B cell (primary cell): ENCODE data around the gene PLEKHM1. TPM values are rescaled to one million over a fixed set of nuclear protein-coding genes. Genes with fewer than 3 reads are reported as not detected.

Experiments used
- ATAC-seq: fragments of 200-7000 bp; cut with Tn5 transposase; one replicate; pipeline ENCODE4 v1.10.0; 2021; ENCODE audit warnings: low read depth, mild to moderate bottlenecking, moderate number of reproducible peaks, moderate library complexity
- CTCF ChIA-PET: fragments of 350-600 bp; sonication (Branson Sonifier 250); formaldehyde crosslinking; loops from one replicate; lab custom pipeline; 2021; ENCODE audit warnings: antibody characterized with exemption, inconsistent platforms; lab: Charles Lee
- POLR2A ChIA-PET: fragments of 350-600 bp; sonication (Branson Sonifier 250); formaldehyde crosslinking; loops from one replicate; lab custom pipeline; 2021; ENCODE audit warnings: antibody characterized with exemption; lab: Charles Lee
- DNase-seq: peaks from one replicate; pipeline ENCODE4 v3.0.0; 2013
- H2AFZ ChIP-seq: 2 replicates; pipeline ENCODE4 v1.6.1; 2012; ENCODE audit warnings: mild to moderate bottlenecking, low read depth, low read length; ENCODE audit not compliant: insufficient read depth, poor library complexity, severe bottlenecking
- H3K27ac ChIP-seq, 2 donors: 1 replicate in 1 of 2; 2 replicates in 1 of 2; pipeline ENCODE4 v1.5.1; 2012 to 2013; ENCODE audit warnings: low read length in 2 of 2, mild to moderate bottlenecking in 2 of 2, moderate library complexity in 1 of 2
- H3K27me3 ChIP-seq, 4 experiments: fragments of 200-600 bp in 1 of 4; sonication (generic) in 1 of 4; replicated peaks in 1 of 4; 1 replicate in 2 of 4; 2 replicates in 2 of 4; pipeline versions ENCODE4 v1.6.1 to v1.7.0; 2013 to 2016; ENCODE audit warnings: low read length in 3 of 4, mild to moderate bottlenecking in 2 of 4, mixed read lengths in 1 of 4, moderate library complexity in 1 of 4; ENCODE audit not compliant: insufficient read depth in 4 of 4, control insufficient read depth in 3 of 4; ENCODE audit errors: control extremely low read depth in 1 of 4
- H3K36me3 ChIP-seq, 2 experiments: replicated peaks in 1 of 2; 1 replicate in 1 of 2; 2 replicates in 1 of 2; pipeline versions ENCODE4 v1.6.1 to v1.7.1; 2013; ENCODE audit warnings: low read length in 1 of 2; ENCODE audit not compliant: insufficient read depth in 2 of 2, control insufficient read depth in 1 of 2; ENCODE audit errors: control extremely low read depth in 1 of 2, extremely low read depth in 1 of 2
- H3K4me1 ChIP-seq, 2 donors: fragments of 200-600 bp in 1 of 2; sonication (generic) in 1 of 2; 1 replicate in 1 of 2; 2 replicates in 1 of 2; pipeline versions ENCODE4 v1.5.1 to v1.6.1; 2013 to 2017; ENCODE audit warnings: low read length in 2 of 2; ENCODE audit not compliant: control insufficient read depth in 2 of 2, insufficient read depth in 2 of 2
- H3K4me2 ChIP-seq: replicated peaks from 2 replicates; pipeline ENCODE3; 2012; ENCODE audit warnings: mild to moderate bottlenecking, low read depth, low read length; ENCODE audit not compliant: poor library complexity, severe bottlenecking
- H3K4me3 ChIP-seq, 5 experiments: fragments of 200-600 bp in 1 of 5; sonication (generic) in 1 of 5; 1 replicate in 3 of 5; 2 replicates in 2 of 5; pipeline versions ENCODE4 v1.5.1 to v1.7.0; 2011 to 2016; ENCODE audit warnings: low read length in 4 of 5, mild to moderate bottlenecking in 4 of 5, low read depth in 2 of 5, control low read depth in 1 of 5, moderate library complexity in 1 of 5; ENCODE audit not compliant: insufficient read depth in 1 of 5; ENCODE audit errors: control extremely low read depth in 1 of 5, extremely low read depth in 1 of 5
- H3K79me2 ChIP-seq: fragments of 200-600 bp; sonication (generic); one replicate; pipeline ENCODE4 v1.6.0; 2016; ENCODE audit warnings: low read length; ENCODE audit not compliant: control insufficient read depth, insufficient read depth
- H3K9ac ChIP-seq: fragments of 200-600 bp; sonication (generic); 2 replicates; pipeline ENCODE4 v1.6.1; 2017; ENCODE audit warnings: mild to moderate bottlenecking, low read length, moderate library complexity
- H3K9me3 ChIP-seq, 3 donors: one replicate each; pipeline versions ENCODE4 v1.6.1 to v1.7.1; 2013; ENCODE audit warnings: low read length in 2 of 3; ENCODE audit not compliant: control insufficient read depth in 2 of 3, insufficient read depth in 1 of 3; ENCODE audit errors: control extremely low read depth in 1 of 3
- H4K20me1 ChIP-seq: 2 replicates; pipeline ENCODE4 v1.6.0; 2012; ENCODE audit warnings: mild to moderate bottlenecking, low read length; ENCODE audit not compliant: insufficient read depth, control insufficient read depth, poor library complexity, severe bottlenecking
- H3K27ac Mint-ChIP-seq: one replicate; pipeline ENCODE4 v1.8.0; 2021; ENCODE audit warnings: mixed read lengths
- H3K27me3 Mint-ChIP-seq: one replicate; pipeline ENCODE4 v1.8.0; 2021; ENCODE audit warnings: mixed read lengths
- H3K4me1 Mint-ChIP-seq: one replicate; pipeline ENCODE4 v1.8.0; 2021; ENCODE audit warnings: mixed read lengths
- H3K4me3 Mint-ChIP-seq: one replicate; pipeline ENCODE4 v1.8.0; 2021; ENCODE audit warnings: mixed read lengths
- H3K9me3 Mint-ChIP-seq: one replicate; pipeline ENCODE4 v1.8.0; 2022; ENCODE audit warnings: mixed read lengths; ENCODE audit not compliant: insufficient read depth
- EZH2 ChIP-seq: IDR thresholded peaks from 2 replicates; pipeline ENCODE4 v1.6.1; 2012; ENCODE audit warnings: borderline replicate concordance, low read depth, mild to moderate bottlenecking, moderate library complexity, low read length; ENCODE audit not compliant: insufficient read depth, poor library complexity, severe bottlenecking
- WGBS: methylation state at CpG from one replicate; pipeline ENCODE4 v1.1.5; 2013; ENCODE audit warnings: missing lambda C conversion rate; ENCODE audit not compliant: insufficient coverage; 5-methylcytosine and 5-hydroxymethylcytosine counted together
- intact Hi-C: fragments of 100-400 bp; cut with micrococcal nuclease; formaldehyde crosslinking; loops from one replicate; pipeline ENCODE4 v1.10.0; 2022
- polyA plus RNA-seq: library from polyadenylated mRNA; depleted of rRNA; stranded (reverse); fragments of >200 nt; gene quantifications from 2 replicates; pipeline ENCODE4 v1.2.3, GENCODE V29; 2012
- total RNA-seq, 2 donors: library from RNA; stranded (reverse); fragments of 120-200 nt in 1 of 2; gene quantifications; 1 replicate in 1 of 2; 2 replicates in 1 of 2; pipeline versions ENCODE4 v1.2.3 to v1.2.4, GENCODE V29; 2013 to 2022
- TF ChIP-seq, protein P1 (sequence below): fragments of 200-600 bp; IDR thresholded peaks from one replicate; pipeline ENCODE4 v1.8.0; 2022; ENCODE audit warnings: antibody characterized with exemption, mild to moderate bottlenecking

Gene PLEKHM1
- total and polyA plus RNA-seq, 2 donors (not counting 1 experiment from before 2014, with no cell fraction given) = 26.2 to 73.9 TPM

DNA sequence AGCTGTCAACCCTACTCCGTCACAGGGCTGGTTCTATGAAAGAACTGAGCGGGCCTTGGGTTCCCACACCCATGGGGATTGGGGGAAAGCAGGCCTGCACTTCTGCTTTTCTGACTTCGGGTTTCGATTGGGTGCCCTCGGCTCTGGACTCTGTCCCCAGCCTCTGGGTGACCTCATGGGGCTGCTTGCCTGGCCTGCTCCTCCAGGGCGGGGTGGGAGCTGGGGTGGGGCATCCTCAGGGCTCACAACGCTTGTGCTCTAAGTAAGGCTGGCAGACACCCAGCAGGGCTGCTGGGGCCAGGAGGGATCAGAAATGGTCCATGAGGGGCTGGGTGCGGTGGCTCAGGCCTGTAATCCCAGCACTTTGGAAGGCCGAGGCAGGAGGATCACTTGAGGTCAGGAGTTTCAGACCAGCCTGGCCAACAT, 77.0 kb downstream of the PLEKHM1 start:
- DNase-seq (peak; percentile 78), ATAC-seq (peak; percentile 78)
- H3K4me3 ChIP-seq = no peak overlapping the region
- H3K9me3 ChIP-seq = peaks cover 0 to 3% (median 0%) of the 10 kb centered on the region in 3 donors
- Mint-ChIP-seq H3K9me3 (no peaks in the 10 kb centered on the region), H3K4me1 (peaks cover 61% of the 10 kb centered on the region), H3K4me3 (peak overlapping the region; percentile 64), H3K27ac (peak overlapping the region; percentile 65), H3K27me3 (no peaks in the 10 kb centered on the region)
- WGBS = 29% methylated on average over 9 of the region's 9 CpGs
- CTCF ChIA-PET = interaction anchor here (0.7 to 9.3 kb wide), 7 partner anchors 12 to 436 kb away, joined by 3 to 71 read pairs (median 4); no protein-coding TSS in a partner anchor
- no peaks in the 10 kb centered on the region for H4K20me1 ChIP-seq
- POLR2A ChIA-PET = interaction anchor here (2.3 kb wide), 1 partner anchor 14 kb away, joined by 10 read pairs; no protein-coding TSS in a partner anchor
- no peaks in the 10 kb centered on the region for H3K27me3 ChIP-seq
- no peaks in the 10 kb centered on the region for H3K36me3 ChIP-seq
- H3K79me2 ChIP-seq = peaks cover 41% of the 10 kb centered on the region
- H3K4me2 ChIP-seq = peak overlapping the region; percentile 93
- no peak overlapping the region for H2AFZ ChIP-seq
- intact Hi-C loops = loop anchor here (5.0 kb wide), 1 partner anchor 96 kb away; the partner anchor contains the start of gene MAP3K14
- peak overlapping the region; percentile 4 to 41 for H3K27ac ChIP-seq
- TF ChIP-seq, protein P1, sequence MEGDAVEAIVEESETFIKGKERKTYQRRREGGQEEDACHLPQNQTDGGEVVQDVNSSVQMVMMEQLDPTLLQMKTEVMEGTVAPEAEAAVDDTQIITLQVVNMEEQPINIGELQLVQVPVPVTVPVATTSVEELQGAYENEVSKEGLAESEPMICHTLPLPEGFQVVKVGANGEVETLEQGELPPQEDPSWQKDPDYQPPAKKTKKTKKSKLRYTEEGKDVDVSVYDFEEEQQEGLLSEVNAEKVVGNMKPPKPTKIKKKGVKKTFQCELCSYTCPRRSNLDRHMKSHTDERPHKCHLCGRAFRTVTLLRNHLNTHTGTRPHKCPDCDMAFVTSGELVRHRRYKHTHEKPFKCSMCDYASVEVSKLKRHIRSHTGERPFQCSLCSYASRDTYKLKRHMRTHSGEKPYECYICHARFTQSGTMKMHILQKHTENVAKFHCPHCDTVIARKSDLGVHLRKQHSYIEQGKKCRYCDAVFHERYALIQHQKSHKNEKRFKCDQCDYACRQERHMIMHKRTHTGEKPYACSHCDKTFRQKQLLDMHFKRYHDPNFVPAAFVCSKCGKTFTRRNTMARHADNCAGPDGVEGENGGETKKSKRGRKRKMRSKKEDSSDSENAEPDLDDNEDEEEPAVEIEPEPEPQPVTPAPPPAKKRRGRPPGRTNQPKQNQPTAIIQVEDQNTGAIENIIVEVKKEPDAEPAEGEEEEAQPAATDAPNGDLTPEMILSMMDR = no peak
- TF ChIP-seq EZH2 = no peak
- peaks cover 54 to 63% of the 10 kb centered on the region in 2 donors for H3K4me1 ChIP-seq
- peak overlapping the region; percentile 11 for H3K9ac ChIP-seq
